ENCODE measurements around the gene TOMM70.

Gene TOMM70

GRCh38 chr3:100319951-100320350, 80.9 kb downstream of the TOMM70 start:
- no peak for DNase-seq

- DNase-seq = no peak
Measured at GRCh38 chr3:100317912-100318311, 83.0 kb downstream of the TOMM70 start.

GRCh38 chr3:100316641-100317069, 84.2 kb downstream of the TOMM70 start:
- no peak for DNase-seq
